ENCODE results near the gene ZNF350. TPM values are rescaled to one million over a fixed set of nuclear protein-coding genes. Genes with fewer than 3 reads are reported as not detected.

ZNF350 gene
- total RNA-seq, 1 experiment from 2014 or later = 2.3 TPM

DNA sequence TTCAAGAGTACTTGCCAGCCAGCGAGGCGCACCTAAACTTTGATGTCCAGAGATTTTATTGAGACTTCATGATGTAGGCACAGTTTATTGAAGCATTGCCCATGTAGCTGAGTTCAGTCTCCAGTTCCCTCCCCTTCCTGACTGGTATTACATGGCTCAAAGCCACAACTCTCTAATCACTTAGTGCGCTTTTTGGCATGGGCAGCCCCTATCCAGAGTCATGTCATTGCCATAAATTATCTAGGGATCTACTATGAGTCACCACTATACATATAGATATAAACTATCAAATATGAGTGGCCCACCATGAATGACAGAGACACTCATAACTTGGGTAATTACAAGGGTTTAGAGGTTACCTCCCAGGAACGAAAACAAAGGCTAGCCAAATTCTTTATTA lies 33.9 kb upstream of the ZNF350 start:
- peaks cover 8 to 22% of the 10 kb centered on the region in 2 experiments; a peak in 2 of 4 replicates for H3K9me3 ChIP-seq (ENCODE audit: control insufficient read depth in 1 of 2, insufficient read depth in 1 of 2, low read depth in 1 of 2, low read length in 2 of 2)
- H3K79me2 ChIP-seq (ENCODE audit: insufficient read depth, low read length) = no peaks in the 10 kb centered on the region
- BruUV-seq (replicated peaks) = no TSS peak
- H2AFZ ChIP-seq (ENCODE audit: low read depth, low read length, poor library complexity, severe bottlenecking) = no peak overlapping the region
- no peaks in the 10 kb centered on the region for H4K20me1 ChIP-seq (ENCODE audit: insufficient read depth)
- RAD21 ChIA-PET (ENCODE audit: low non-redundant PET in 1 of 2, low total read pairs in 2 of 2, uncharacterized antibody in 2 of 2, unreplicated experiment in 2 of 2) = no interaction called here
- POLR2A ChIA-PET = no interaction called here
- ATAC-seq (no peak), DNase-seq (ENCODE audit: low read depth, low spot score) (no peak)
- no peaks in the 10 kb centered on the region for H3K27me3 ChIP-seq (ENCODE audit: insufficient read depth, low read length)
- no peak overlapping the region for H3K9ac ChIP-seq (ENCODE audit: low read length)
- intact Hi-C loops (cut with micrococcal nuclease) = no loop called here
- H3K9me2 ChIP-seq (ENCODE audit: insufficient read depth) = no peaks in the 10 kb centered on the region
- no peak overlapping the region for H3K4me2 ChIP-seq (ENCODE audit: low read length)
- no peaks in the 10 kb centered on the region for H3K4me1 ChIP-seq (ENCODE audit: control insufficient read depth in 1 of 2, insufficient read depth in 2 of 2, low read length in 2 of 2)
- H3K27ac ChIP-seq (ENCODE audit: low read depth, low read length) = no peak overlapping the region
- TF ChIP-seq REST (IDR thresholded peaks at IDR 0.05; ENCODE audit: low read depth) (no peak), ZNF274 (IDR thresholded peaks at IDR 0.05; ENCODE audit: low read depth, low read length) (no peak), SRF (IDR thresholded peaks at IDR 0.05; ENCODE audit: low read depth) (no peak), CEBPB (IDR thresholded peaks at IDR 0.05; ENCODE audit: low read depth) (no peak)
- H3K4me3 ChIP-seq (replicated peaks in 1 of 2; ENCODE audit: low read depth in 1 of 2, low read length in 2 of 2) = no peak overlapping the region
- CTCF ChIA-PET = no interaction called here
- peaks cover 11 to 34% of the 10 kb centered on the region in 2 experiments; a peak in 3 of 4 replicates for H3K36me3 ChIP-seq (ENCODE audit: control insufficient read depth in 1 of 2, insufficient read depth in 2 of 2, low read length in 2 of 2)

DNA sequence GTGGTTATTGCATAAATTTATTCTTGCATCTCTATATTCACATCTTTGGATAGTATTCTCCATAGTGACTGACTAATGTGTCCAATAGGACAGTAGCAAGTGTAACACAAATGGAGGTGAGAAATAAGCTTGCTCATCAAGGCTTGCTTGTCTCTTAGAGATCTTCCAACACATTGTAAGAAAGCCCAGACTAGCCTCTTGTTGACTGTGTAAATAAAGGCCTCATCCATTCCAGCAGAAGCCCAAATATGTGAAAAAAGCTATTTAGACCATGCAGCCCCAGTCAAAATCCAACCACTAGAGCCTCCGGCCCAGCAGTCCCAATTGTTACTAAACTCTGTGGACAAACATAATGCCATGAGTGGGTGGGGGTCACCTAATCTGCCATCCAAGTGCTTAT lies 24.0 kb upstream of the ZNF350 start:
- POLR2A ChIA-PET = no interaction called here
- H2AFZ ChIP-seq (ENCODE audit: low read depth, low read length, poor library complexity, severe bottlenecking) = no peak overlapping the region
- TF ChIP-seq EZH2 (IDR thresholded peaks at IDR 0.05) (no peak), ZFX (IDR thresholded peaks at IDR 0.05) (no peak), TCF7L2 (IDR thresholded peaks at IDR 0.05; ENCODE audit: borderline replicate concordance, extremely low read depth, insufficient read depth, insufficient read length) (no peak), CBX3 (IDR thresholded peaks at IDR 0.05; ENCODE audit: low read depth) (no peak), EGR1 (IDR thresholded peaks at IDR 0.05; ENCODE audit: low read depth) (no peak), ATF3 (IDR thresholded peaks at IDR 0.05) (no peak), CEBPB (IDR thresholded peaks at IDR 0.05; ENCODE audit: low read depth) (no peak), POLR2AphosphoS5 (IDR thresholded peaks at IDR 0.05; ENCODE audit: low read depth, low read length) (no peak), POLR2A (IDR thresholded peaks at IDR 0.05; ENCODE audit: borderline replicate concordance, extremely low read depth, insufficient read depth, insufficient read length) (no peak), RAD21 (IDR thresholded peaks at IDR 0.05; ENCODE audit: low read depth) (no peak)
- TF ChIP-seq, protein P1, sequence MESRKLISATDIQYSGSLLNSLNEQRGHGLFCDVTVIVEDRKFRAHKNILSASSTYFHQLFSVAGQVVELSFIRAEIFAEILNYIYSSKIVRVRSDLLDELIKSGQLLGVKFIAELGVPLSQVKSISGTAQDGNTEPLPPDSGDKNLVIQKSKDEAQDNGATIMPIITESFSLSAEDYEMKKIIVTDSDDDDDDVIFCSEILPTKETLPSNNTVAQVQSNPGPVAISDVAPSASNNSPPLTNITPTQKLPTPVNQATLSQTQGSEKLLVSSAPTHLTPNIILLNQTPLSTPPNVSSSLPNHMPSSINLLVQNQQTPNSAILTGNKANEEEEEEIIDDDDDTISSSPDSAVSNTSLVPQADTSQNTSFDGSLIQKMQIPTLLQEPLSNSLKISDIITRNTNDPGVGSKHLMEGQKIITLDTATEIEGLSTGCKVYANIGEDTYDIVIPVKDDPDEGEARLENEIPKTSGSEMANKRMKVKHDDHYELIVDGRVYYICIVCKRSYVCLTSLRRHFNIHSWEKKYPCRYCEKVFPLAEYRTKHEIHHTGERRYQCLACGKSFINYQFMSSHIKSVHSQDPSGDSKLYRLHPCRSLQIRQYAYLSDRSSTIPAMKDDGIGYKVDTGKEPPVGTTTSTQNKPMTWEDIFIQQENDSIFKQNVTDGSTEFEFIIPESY (IDR thresholded peaks at IDR 0.05; ENCODE audit: extremely low read depth, insufficient replicate concordance, low read length) = no peak
- no peak overlapping the region for H3K4me3 ChIP-seq (replicated peaks in 1 of 2; ENCODE audit: low read depth in 1 of 2, low read length in 2 of 2)
- no peak overlapping the region for H3K4me2 ChIP-seq (ENCODE audit: low read length)
- H3K9me2 ChIP-seq (ENCODE audit: insufficient read depth) = no peaks in the 10 kb centered on the region
- H3K27ac ChIP-seq (ENCODE audit: low read depth, low read length) = no peak overlapping the region
- ATAC-seq (no peak), DNase-seq (ENCODE audit: low read depth, low spot score) (no peak)
- no TSS peak for BruUV-seq (replicated peaks)
- CTCF ChIA-PET = no interaction called here
- no peak overlapping the region for H3K9ac ChIP-seq (ENCODE audit: low read length)
- H3K27me3 ChIP-seq (ENCODE audit: insufficient read depth, low read length) = no peaks in the 10 kb centered on the region
- intact Hi-C loops (cut with micrococcal nuclease) = no loop called here
- RAD21 ChIA-PET (ENCODE audit: low non-redundant PET in 1 of 2, low total read pairs in 2 of 2, uncharacterized antibody in 2 of 2, unreplicated experiment in 2 of 2) = no interaction called here
- peaks cover 22 to 25% of the 10 kb centered on the region in 2 experiments; a peak in 3 of 4 replicates for H3K9me3 ChIP-seq (ENCODE audit: control insufficient read depth in 1 of 2, insufficient read depth in 1 of 2, low read depth in 1 of 2, low read length in 2 of 2)
- no peaks in the 10 kb centered on the region for H3K36me3 ChIP-seq (ENCODE audit: control insufficient read depth in 1 of 2, insufficient read depth in 2 of 2, low read length in 2 of 2)
- no peaks in the 10 kb centered on the region for H4K20me1 ChIP-seq (ENCODE audit: insufficient read depth)
- H3K4me1 ChIP-seq (ENCODE audit: control insufficient read depth in 1 of 2, insufficient read depth in 2 of 2, low read length in 2 of 2) = no peaks in the 10 kb centered on the region
- no peaks in the 10 kb centered on the region for H3K79me2 ChIP-seq (ENCODE audit: insufficient read depth, low read length)

All from HCT116 (cell line).